ENCODE measurements around the gene SAMM50.
"Not testable (repeated sequence)": the region's sequence is repeated elsewhere in the genome, so short reads cannot be mapped to it uniquely, and the experiment has no call there.

Gene SAMM50

GRCh38 chr22:44004104-44004460, 48.8 kb downstream of the SAMM50 start:
- DNase-seq: no peak

GRCh38 chr22:44005524-44005923, 50.3 kb downstream of the SAMM50 start:
- DNase-seq: no peak

GRCh38 chr22:44012162-44012561, 56.9 kb downstream of the SAMM50 start:
- no peak for DNase-seq

- DNase-seq: no peak
These were observed 57.3 kb downstream of the SAMM50 start for GRCh38 chr22:44012591-44012990.

- DNase-seq: no peak
These were observed 59.0 kb downstream of the SAMM50 start for GRCh38 chr22:44014241-44014640.

GRCh38 chr22:44016586-44016985, 61.3 kb downstream of the SAMM50 start:
- not testable (repeated sequence) for DNase-seq

- DNase-seq: no peak
These were observed 63.4 kb downstream of the SAMM50 start for GRCh38 chr22:44018594-44018993.

GRCh38 chr22:44019416-44019815, 64.2 kb downstream of the SAMM50 start:
- DNase-seq: no peak

GRCh38 chr22:44019846-44020245, 64.6 kb downstream of the SAMM50 start:
- no peak for DNase-seq

GRCh38 chr22:44020981-44021380, 65.7 kb downstream of the SAMM50 start:
- DNase-seq: no peak

- peak; percentile 25 for DNase-seq
These were observed 68.4 kb downstream of the SAMM50 start for GRCh38 chr22:44023404-44024287.

GRCh38 chr22:44024288-44024921, 69.2 kb downstream of the SAMM50 start, which contains the start of gene PARVB:
TSS of gene PARVB (plus strand) at chr22:44024302. CDS start at chr22:44024340, 38 bp downstream.
- DNase-seq: no peak

- DNase-seq: no peak
These were observed 70.2 kb downstream of the SAMM50 start for GRCh38 chr22:44025171-44026065.

- no peak for DNase-seq
These were observed 70.9 kb downstream of the SAMM50 start for GRCh38 chr22:44026066-44026629.

- peak; percentile 63 for DNase-seq
These were observed 71.6 kb downstream of the SAMM50 start for GRCh38 chr22:44026630-44027511.

- no peak for DNase-seq
These were observed 72.8 kb downstream of the SAMM50 start for GRCh38 chr22:44028091-44028490.

- DNase-seq: no peak
These were observed 73.8 kb downstream of the SAMM50 start for GRCh38 chr22:44029069-44029468.

GRCh38 chr22:44030051-44030701, 74.9 kb downstream of the SAMM50 start:
- DNase-seq: no peak

- no peak for DNase-seq
These were observed 75.5 kb downstream of the SAMM50 start for GRCh38 chr22:44030702-44031082.

GRCh38 chr22:44031158-44031952, 76.1 kb downstream of the SAMM50 start:
- DNase-seq: no peak
